ELR (cell line): ENCODE results near the gene RNU6-1.

Experiments used
- DNase-seq: peaks from one replicate; pipeline ENCODE4 v3.0.0-alpha.2; 2015; ENCODE audit warnings: low read depth

The RNU6-1 gene

GRCh38 chr15:67857220-67857619 lies 17.4 kb upstream of the RNU6-1 start:
- no peak for DNase-seq

DNA sequence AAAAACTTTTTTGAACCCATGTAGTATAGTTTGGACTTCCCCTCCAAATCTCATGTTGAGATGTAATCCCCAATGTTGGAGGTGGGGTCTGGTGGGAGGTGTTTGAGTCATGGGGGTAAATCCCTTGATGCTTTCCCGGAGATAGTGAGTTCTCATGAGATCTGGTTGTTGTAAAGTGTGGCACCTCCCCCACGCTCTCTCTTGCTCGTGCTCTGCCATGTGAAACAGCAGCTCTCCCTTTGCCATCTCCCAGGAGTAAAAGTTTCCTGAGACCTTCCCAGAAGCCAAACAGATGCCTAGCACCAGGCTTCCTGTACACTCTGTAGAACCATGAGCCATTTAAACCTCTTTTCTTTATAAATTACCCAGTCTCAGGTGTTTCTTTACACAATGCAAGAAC lies 16.0 kb upstream of the RNU6-1 start:
- DNase-seq: no peak

- no peak for DNase-seq
Measured at GRCh38 chr15:67854358-67854757, 14.5 kb upstream of the RNU6-1 start.

DNA sequence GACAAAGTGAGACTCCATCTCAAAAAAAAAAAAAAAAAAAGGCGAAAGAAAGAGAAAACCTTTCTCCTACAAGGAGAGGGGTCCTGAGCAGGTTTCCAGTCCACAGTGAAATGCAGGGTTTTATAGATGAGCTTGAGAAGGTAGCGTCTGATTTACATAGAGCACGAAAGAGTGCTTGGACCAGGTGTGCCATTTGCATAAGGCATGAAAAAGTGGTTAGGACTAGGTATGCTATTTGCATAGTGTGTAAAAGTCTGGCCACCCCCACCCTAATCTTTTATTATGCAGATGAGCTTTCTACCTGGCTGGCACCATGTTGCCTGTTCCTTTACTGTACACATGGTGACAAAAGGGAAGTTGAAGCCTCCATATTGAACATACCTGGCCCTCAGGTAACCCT lies 13.6 kb upstream of the RNU6-1 start:
- DNase-seq: no peak

DNA sequence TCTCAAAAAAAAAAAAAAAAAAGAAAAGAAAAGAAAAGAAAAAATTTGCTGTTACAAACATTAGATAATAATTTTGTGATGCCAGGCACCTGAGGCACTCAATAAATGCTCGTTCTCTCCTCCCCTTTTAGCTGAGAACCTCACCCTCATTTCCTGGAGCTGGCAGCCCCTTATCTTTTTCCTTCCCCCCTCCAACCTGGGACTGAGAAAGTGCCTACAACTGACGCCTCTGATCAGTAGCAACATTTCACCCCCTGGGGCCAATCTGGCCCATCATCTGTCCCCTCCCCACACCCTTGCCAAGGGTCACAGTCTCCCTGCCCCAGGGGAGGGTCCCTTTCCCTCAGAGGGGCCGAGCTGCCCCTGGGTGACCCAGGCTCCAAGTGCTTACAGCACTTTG lies 12.6 kb upstream of the RNU6-1 start:
- DNase-seq: no peak

DNA sequence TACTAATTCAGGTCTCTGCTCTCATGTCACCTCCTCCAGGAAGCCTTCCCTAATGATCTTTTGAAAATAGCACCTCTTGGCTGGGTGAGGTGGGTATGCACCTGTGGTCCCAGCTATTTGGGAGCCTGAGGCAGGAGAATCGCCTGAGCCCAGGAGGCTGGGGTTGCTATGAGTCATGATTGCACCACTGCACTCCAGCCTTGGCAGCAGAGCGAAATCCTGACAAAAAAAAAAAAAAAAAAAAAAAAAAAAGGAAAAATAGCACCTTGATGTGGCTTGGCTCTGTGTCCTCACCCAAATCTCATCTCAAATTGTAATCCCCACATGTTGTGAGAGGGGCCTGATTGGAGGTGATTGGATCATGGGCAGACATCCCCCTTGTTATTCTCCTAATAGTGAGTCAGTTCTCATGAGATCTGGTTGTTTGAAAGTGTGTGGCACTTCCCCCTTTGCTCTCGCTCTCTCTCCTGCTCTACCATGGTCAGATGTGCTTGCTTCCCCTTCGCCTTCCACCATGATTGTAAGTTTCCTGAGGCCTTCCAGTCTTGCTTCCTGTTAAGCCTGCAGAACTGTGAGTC lies 11.2 kb upstream of the RNU6-1 start:
- peak; percentile 43 for DNase-seq

DNA sequence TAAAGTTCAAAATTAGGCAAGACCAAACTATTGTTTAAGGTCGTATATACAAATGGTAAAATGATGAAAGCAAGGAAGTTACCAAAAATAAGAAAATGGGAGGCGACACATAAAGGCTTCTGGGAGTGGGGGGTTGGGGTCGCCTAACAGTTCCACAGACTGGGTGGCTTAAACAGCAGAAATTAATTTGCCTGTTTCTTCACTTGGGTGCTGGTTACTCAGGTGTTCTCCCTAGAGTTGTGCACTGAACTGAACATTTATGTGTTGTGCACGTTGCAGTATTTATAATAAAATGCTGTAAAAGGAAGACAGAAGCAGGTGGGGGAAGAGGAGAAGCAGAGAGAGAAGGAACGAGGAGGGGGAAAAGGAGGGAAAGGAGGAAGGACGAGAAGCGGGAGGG lies 10.5 kb upstream of the RNU6-1 start:
- no peak for DNase-seq

DNA sequence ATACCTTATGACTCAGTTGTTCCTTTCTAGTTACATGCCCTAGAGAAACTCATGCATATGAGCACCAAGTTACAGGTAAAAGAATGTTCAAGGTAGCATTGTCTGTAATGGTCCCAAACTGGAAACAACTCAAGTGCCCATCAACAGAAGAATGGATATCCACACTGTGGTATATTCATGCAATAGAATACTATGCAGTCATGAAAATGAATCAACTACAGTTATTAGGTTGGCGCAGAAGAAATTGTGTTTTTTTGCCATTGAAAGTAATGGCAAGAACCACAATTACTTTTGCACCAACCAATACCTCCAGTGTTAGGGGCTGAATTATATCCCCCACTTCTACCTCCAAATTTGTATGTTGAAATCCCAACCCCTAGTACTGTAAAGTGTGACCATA lies 9.7 kb upstream of the RNU6-1 start:
- no peak for DNase-seq

- no peak for DNase-seq
Measured at GRCh38 chr15:67845974-67846373, 6.1 kb upstream of the RNU6-1 start.

- DNase-seq: no peak
Measured at GRCh38 chr15:67843571-67844387, 3.9 kb upstream of the RNU6-1 start.

- no peak for DNase-seq
Measured at GRCh38 chr15:67843092-67843501, 3.3 kb upstream of the RNU6-1 start.

GRCh38 chr15:67841513-67841762 lies 1.6 kb upstream of the RNU6-1 start:
- DNase-seq: no peak

DNA sequence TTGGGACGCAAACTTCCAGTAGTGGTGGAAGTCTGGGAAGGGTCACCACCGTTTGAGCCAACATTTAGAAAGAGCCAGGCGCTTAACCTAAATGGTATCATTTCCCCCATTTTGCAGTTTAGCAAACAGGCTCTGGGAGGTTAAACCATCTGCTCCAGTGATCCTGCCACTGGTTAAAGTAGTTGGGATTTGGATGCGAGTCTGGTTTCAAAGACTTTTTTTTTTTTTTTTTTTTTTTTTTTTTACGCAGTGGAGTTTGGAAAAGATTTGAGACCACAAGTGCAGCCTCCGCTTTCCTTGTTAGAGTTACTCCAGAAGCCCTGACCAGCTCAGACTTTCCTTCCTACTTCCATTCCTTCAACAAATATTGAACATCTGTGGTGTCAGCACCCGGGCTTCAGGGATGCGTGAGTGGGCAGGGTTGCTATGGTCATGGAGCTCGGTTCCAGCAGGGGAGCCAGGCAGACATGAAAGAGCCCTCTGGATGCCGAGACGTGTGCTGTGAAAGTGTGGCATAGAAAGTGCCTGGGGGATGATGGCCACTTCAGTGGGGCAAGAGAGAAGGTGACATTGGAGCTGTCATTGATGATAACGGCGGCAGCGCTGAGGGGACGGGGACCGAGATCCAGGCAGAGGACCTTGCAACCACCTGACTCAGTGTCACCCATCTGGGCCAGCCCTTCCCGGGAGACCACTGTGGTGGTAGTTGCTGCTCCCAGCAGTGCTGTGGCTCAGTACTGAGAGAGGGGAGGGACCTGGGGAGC lies 1.1 kb upstream of the RNU6-1 start:
- peak; percentile 55 for DNase-seq

DNA sequence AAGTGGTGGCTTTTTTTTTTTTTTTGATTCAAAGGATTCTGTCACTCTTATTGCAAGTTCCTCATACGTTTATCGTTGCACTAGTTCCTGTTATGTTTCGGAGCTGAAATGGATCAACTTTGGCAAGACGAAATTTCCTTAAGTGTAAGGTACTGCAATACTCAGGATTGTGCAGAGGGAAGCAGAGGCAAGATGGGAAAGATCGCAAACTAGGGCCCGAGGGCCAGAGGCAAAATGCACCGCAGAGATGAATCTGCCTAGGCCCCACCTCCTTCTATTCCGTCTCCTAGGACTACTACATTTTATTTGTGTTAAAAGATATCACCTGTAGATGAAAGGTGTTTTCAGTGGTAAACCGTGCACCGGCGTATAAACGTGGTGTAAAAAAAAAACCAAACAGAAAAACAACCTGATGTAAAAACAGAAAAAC lies 331 bp downstream of the RNU6-1 start:
- peak; percentile 71 for DNase-seq

DNA sequence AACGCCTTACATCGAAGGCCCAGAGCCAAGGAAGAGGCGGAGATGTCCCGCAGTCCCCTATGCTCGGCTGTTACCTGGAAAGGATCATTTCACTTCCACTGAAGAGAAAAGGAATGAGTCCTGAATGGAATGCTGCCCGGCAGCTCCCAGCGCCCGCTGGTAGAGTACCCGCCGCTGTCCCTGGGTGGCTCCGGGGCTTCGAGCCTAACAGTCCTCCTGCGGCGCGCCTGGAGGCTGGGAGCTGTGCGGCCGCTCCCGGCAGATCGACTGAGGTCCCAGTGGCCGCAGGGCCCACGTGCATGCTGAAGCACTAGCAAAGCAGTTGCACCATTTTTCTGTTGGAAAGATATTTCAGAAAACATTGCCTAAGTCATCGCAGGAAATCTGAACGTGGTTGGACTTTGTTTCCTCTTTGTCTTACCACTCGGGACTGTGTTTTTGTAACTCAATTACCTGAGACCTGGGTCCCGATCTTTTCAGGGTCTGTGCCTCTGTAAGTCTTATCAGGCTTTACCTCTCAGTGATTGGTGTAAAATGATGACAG lies 984 bp downstream of the RNU6-1 start:
- DNase-seq: peak; percentile 35

DNA sequence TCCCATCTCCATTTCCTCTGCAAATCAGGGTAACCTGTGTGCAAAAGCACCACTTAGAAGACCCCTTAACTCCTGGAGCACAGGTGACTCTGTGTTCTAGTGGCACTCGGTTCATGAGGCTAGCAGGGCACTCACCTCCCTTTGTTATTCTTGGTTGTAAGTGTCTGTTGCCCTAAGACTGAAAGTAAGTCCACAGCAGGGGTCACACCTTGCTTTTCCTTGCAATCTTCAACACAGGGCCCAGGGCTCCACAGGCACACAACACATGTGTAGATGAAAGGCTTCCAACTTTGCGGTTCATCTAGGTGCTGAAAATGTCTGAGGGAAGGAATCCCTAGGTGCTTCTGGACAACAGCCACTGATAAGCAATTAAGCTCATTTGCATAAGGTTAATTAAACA lies 2.9 kb downstream of the RNU6-1 start:
- no peak for DNase-seq

DNA sequence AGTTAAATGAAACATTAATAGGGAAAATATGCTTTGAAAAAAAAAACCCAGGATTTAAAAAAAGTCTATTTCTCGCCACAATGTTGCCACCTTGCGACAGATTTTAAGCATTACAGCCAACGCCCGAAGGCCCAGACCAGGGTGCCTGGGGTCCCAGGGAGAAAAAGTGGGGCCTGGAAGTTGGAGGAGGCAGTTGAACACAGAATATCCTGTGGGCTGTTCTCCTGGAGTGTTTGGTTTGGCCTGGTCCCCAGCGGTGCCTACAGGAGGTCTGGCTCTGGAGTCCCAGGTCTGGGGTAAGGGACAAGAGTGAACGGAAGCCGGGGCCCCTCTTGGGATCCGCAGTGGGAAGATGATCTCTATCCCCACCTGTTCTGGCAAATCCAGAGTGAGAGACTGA lies 3.4 kb downstream of the RNU6-1 start:
- peak; percentile 67 for DNase-seq

GRCh38 chr15:67836134-67836455 lies 3.8 kb downstream of the RNU6-1 start:
- DNase-seq: peak; percentile 38

DNA sequence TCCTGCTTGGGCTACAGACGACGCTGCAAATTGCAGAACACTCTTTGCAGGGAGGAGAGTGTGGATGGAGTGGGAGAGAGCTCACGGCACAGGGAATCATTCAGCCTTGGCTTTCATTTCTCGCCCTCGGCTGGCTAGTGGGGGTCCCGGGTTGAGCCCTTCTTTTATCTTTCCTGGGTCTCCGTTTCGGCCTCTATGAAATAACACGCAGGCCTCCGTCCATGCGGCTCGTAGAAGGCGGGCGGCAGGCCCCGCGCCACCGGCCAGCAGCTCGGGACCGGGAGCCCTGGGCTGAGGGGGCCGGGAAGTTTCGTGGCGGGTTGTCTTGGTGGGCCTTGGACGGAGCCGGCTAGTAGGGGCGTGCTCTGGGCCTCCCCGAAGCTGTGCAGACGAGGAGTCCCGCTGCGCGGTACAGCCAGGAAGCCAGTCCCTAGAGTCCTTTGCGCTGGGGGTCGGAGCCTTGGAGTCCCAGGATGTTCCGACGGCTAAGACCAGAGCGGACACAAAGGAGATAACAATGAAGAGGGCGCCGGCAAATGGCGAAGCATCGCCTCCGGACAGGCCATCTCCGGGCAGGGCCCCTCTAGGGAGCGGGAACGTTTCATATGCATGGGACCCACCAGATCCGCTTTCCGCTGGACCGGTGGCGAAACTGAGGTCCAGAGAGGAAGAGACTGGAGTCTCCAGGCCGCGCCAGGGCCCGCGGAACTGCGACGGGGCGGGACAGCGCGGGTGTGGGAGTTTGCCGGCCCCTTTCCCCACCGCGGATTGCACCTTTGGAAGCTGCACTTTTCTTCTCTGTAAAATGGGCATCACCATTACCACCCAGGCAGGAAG lies 4.3 kb downstream of the RNU6-1 start:
- DNase-seq: no peak

DNA sequence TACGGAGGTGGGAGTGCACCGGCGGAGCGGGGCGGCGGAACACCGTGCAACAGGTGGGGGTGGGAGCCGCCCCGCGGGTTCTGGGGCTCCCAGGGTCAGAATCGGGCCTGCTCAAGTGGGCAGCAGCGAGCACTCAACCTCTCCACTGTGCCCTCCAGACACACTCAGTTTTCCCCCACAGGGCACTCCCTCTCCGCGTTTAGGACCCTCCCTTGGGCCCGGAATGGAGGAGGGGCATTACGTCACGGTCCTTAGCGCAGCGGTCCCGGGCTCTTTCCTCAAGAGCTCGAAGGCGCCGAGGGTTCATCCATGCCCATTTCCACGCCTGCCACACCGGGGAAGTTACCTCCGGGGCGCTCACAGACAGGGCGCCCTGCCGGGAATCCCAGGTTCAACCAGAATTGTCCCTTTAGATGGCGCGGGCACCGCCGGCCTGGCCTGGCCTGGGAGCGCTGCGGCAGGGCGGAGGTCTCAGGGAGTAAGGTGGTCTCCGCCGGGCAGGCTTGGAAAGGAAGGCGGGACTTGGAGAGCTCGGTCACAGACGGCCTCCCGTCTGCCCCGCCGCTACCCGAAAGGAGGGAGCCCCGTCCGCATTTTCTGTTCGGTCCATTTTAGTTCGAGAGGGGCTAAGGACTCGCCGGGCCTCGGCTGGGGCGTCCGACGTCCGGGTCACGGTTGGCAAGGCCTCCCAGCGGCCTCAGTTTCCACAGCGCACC lies 5.1 kb downstream of the RNU6-1 start:
- no peak for DNase-seq

- DNase-seq: peak; percentile 65
Measured at GRCh38 chr15:67833710-67834511, 5.9 kb downstream of the RNU6-1 start.
